Small intestine (tissue), 7 donors: ENCODE measurements around the gene DNHD1. TPM values are rescaled to one million over a fixed set of nuclear protein-coding genes. Genes with fewer than 3 reads are reported as not detected.

Source experiments
- DNase-seq, 2 donors: peaks; one replicate each; pipeline versions ENCODE4 v3.0.0 to v3.0.0-alpha.2; 2013
- FAIRE-seq: peaks from 2 replicates; lab custom pipeline; 2012; peaks lifted over from hg19 to GRCh38; lab: Jason Lieb, UNC
- H3K27ac ChIP-seq, 3 donors: one replicate each; pipeline ENCODE4 v1.5.1; 2013; ENCODE audit warnings: low read length in 2 of 3, mild to moderate bottlenecking in 2 of 3, control low read depth in 1 of 3, inconsistent platforms in 1 of 3, low read depth in 1 of 3, moderate library complexity in 1 of 3
- H3K27me3 ChIP-seq, 3 donors: one replicate each; pipeline ENCODE4 v1.6.1; 2013; ENCODE audit warnings: low read length in 3 of 3, inconsistent platforms in 1 of 3; ENCODE audit not compliant: control insufficient read depth in 3 of 3, insufficient read depth in 3 of 3
- H3K36me3 ChIP-seq, 3 donors: one replicate each; pipeline ENCODE4 v1.6.1; 2013; ENCODE audit warnings: low read length in 3 of 3, inconsistent platforms in 1 of 3, low read depth in 1 of 3, mild to moderate bottlenecking in 1 of 3, moderate library complexity in 1 of 3; ENCODE audit not compliant: control insufficient read depth in 3 of 3, insufficient read depth in 2 of 3
- H3K4me1 ChIP-seq, 3 donors: one replicate each; pipeline ENCODE4 v1.6.1; 2013; ENCODE audit warnings: low read length in 2 of 3, inconsistent platforms in 1 of 3, low read depth in 1 of 3, mild to moderate bottlenecking in 1 of 3, moderate library complexity in 1 of 3; ENCODE audit not compliant: control insufficient read depth in 3 of 3, insufficient read depth in 2 of 3
- H3K4me3 ChIP-seq, 3 donors: one replicate each; pipeline ENCODE4 v1.5.1; 2013; ENCODE audit warnings: low read length in 3 of 3, control low read depth in 1 of 3, inconsistent platforms in 1 of 3, low read depth in 1 of 3, mild to moderate bottlenecking in 1 of 3, moderate library complexity in 1 of 3
- H3K9me3 ChIP-seq, 2 donors: one replicate each; pipeline ENCODE4 v1.6.1; 2013; ENCODE audit warnings: low read depth in 1 of 2, low read length in 1 of 2; ENCODE audit not compliant: control insufficient read depth in 2 of 2, insufficient read depth in 1 of 2
- WGBS, 3 donors: extraction: QIAGEN DNeasy Blood & Tissue Kit; methylation state at CpG; one replicate each; pipeline ENCODE4 v1.1.7; 2013; 5-methylcytosine and 5-hydroxymethylcytosine counted together
- polyA plus RNA-seq, 4 donors: library from polyadenylated mRNA; stranded (reverse) in 3 of 4; unstranded in 1 of 4; fragments of 200-250 nt in 3 of 4; fragments of 120-200 nt in 1 of 4; gene quantifications; one replicate each; pipeline versions ENCODE4 v1.2.1 to v1.2.3, GENCODE V29; 2013
- donor health status: healthy with polysubstance abuse.
- donor health status: control.
- donor health status: control.
- donor health status: Bipolar disorder and iron deficiency.
- donor health status: healthy.

The DNHD1 gene
- polyA plus RNA-seq, 4 donors: 4.0 to 10.5 (median 9.0) TPM

- H3K4me1 ChIP-seq: peaks cover 4 to 36% (median 13%) of the 10 kb centered on the region in 3 donors
- WGBS, 3 donors: 20 to 37% (median 27%) methylated on average over 7 of the region's 7 CpGs
- no peak for FAIRE-seq
These were observed 22.7 kb upstream of the DNHD1 start for GRCh38 chr11:6474413-6474792.

GRCh38 chr11:6474806-6475500 lies 22.1 kb upstream of the DNHD1 start:
- 24 to 65% (median 45%) methylated on average over 3 of the region's 3 CpGs for WGBS, 3 donors
- H3K27me3 ChIP-seq: no peaks in the 10 kb centered on the region
- peaks cover 0 to 38% (median 2%) of the 10 kb centered on the region in 3 donors for H3K36me3 ChIP-seq
- no peaks in the 10 kb centered on the region for H3K9me3 ChIP-seq
- DNase-seq: peak; percentile 26 to 27
- peak overlapping the region; percentile 86 to 95 (median 94) for H3K27ac ChIP-seq
- H3K4me3 ChIP-seq: peak overlapping the region in 1 of 3 donors; percentile 59
- FAIRE-seq: no peak
- peaks cover 4 to 33% (median 15%) of the 10 kb centered on the region in 3 donors for H3K4me1 ChIP-seq

More at GRCh38 chr11:6474413-6474792, 22.7 kb upstream of the DNHD1 start:
- Histone ChIP-seq H3K27me3 (no peaks in the 10 kb centered on the region), H3K27ac (peak overlapping the region; percentile 86 to 95 (median 94)), H3K4me3 (peak overlapping the region; percentile 20 to 59 (median 57)), H3K36me3 (peaks cover 0 to 33% (median 2%) of the 10 kb centered on the region in 3 donors), H3K9me3 (no peaks in the 10 kb centered on the region)
- no peak for DNase-seq

- WGBS, 3 donors: 41 to 70% (median 44%) methylated on average over 4 to 5 of the region's 5 CpGs
- FAIRE-seq (no peak), DNase-seq (peak; percentile 37 to 51)
- H3K27ac ChIP-seq: peak overlapping the region; percentile 9 to 30 (median 14)
- H3K4me3 ChIP-seq: no peak overlapping the region
- no peaks in the 10 kb centered on the region for H3K27me3 ChIP-seq
- H3K4me1 ChIP-seq: peaks cover 3 to 33% (median 20%) of the 10 kb centered on the region in 3 donors
- peaks cover 0 to 38% (median 2%) of the 10 kb centered on the region in 3 donors for H3K36me3 ChIP-seq
- no peaks in the 10 kb centered on the region for H3K9me3 ChIP-seq
These were observed 21.1 kb upstream of the DNHD1 start for GRCh38 chr11:6475936-6476335.

GRCh38 chr11:6476571-6476970 lies 20.5 kb upstream of the DNHD1 start:
- Histone ChIP-seq H3K27ac (peak overlapping the region in 1 of 3 donors; percentile 32), H3K27me3 (no peaks in the 10 kb centered on the region), H3K9me3 (no peaks in the 10 kb centered on the region), H3K36me3 (peaks cover 0 to 38% (median 2%) of the 10 kb centered on the region in 3 donors), H3K4me1 (peaks cover 0 to 33% (median 16%) of the 10 kb centered on the region in 3 donors), H3K4me3 (no peak overlapping the region)
- FAIRE-seq (no peak), DNase-seq (no peak)
- 92 to 100% (median 95%) methylated on average over 4 of the region's 4 CpGs for WGBS, 3 donors

- peaks cover 0 to 45% (median 4%) of the 10 kb centered on the region in 3 donors for H3K36me3 ChIP-seq
- 46 to 63% (median 51%) methylated on average over 9 of the region's 9 CpGs for WGBS, 3 donors
- H3K4me1 ChIP-seq: peaks cover 1 to 25% (median 18%) of the 10 kb centered on the region in 3 donors
- H3K27me3 ChIP-seq: no peaks in the 10 kb centered on the region
- peak in 1 of 2 donors; percentile 22 for DNase-seq
- H3K27ac ChIP-seq: peak overlapping the region; percentile 50 to 98 (median 96)
- no peak for FAIRE-seq
- H3K4me3 ChIP-seq: peak overlapping the region; percentile 45 to 73 (median 66)
- H3K9me3 ChIP-seq: no peaks in the 10 kb centered on the region
These were observed 16.7 kb upstream of the DNHD1 start for GRCh38 chr11:6480299-6480914.

GRCh38 chr11:6481012-6481923 lies 15.8 kb upstream of the DNHD1 start, which contains the start of the genes ARFIP2 and TIMM10B:
ARFIP2 (minus strand) TSS chr11:6481331; CDS start chr11:6480421, 910 bp downstream.
TIMM10B (plus strand) TSS chr11:6481501; CDS start chr11:6481517, 16 bp downstream.
- H3K9me3 ChIP-seq: no peaks in the 10 kb centered on the region
- H3K27ac ChIP-seq: peak within 1 kb of the TSS; percentile 50 to 98 (median 96)
- no peaks in the 10 kb centered on the region for H3K27me3 ChIP-seq
- peaks cover 1 to 27% (median 15%) of the 10 kb centered on the region in 3 donors for H3K4me1 ChIP-seq
- no peak for FAIRE-seq
- H3K36me3 ChIP-seq: peaks cover 0 to 42% (median 4%) of the 10 kb centered on the region in 3 donors
- DNase-seq: peak; percentile 98 to 99
- 0 to 1% (median 0%) methylated on average over 58 to 66 of the region's 66 CpGs for WGBS, 3 donors
- H3K4me3 ChIP-seq: peak within 1 kb of the TSS; percentile 66 to 73 (median 72)

GRCh38 chr11:6481924-6482275 lies 15.2 kb upstream of the DNHD1 start:
- H3K4me1 ChIP-seq: peaks cover 1 to 33% (median 15%) of the 10 kb centered on the region in 3 donors
- WGBS, 3 donors: 1 to 5% (median 2%) methylated on average over 13 of the region's 13 CpGs
- no peak for FAIRE-seq
- H3K4me3 ChIP-seq: peak overlapping the region; percentile 66 to 73 (median 72)
- H3K9me3 ChIP-seq: no peaks in the 10 kb centered on the region
- DNase-seq: no peak
- no peaks in the 10 kb centered on the region for H3K27me3 ChIP-seq
- H3K27ac ChIP-seq: peak overlapping the region; percentile 50 to 98 (median 96)
- H3K36me3 ChIP-seq: peaks cover 0 to 36% (median 3%) of the 10 kb centered on the region in 3 donors
